H1 (cell line): ENCODE measurements around the gene CHD5. TPM values are rescaled to one million over a fixed set of nuclear protein-coding genes. Genes with fewer than 3 reads are reported as not detected.

Experiments
- CTCF ChIA-PET: fragments of 300-600 bp; sonication (Branson Sonifier 250); formaldehyde crosslinking; loops from one replicate; lab custom pipeline; 2021; ENCODE audit not compliant: partially characterized antibody; lab: Charles Lee
- POLR2A ChIA-PET: fragments of 300-600 bp; sonication (Branson Sonifier 250); formaldehyde crosslinking; loops from one replicate; lab custom pipeline; 2021; ENCODE audit warnings: inconsistent platforms; ENCODE audit not compliant: partially characterized antibody; lab: Charles Lee
- DNase-seq, 2 experiments: peaks; one replicate each; pipeline versions ENCODE4 v3.0.0 to v3.0.0-alpha.2; 2010 to 2022; ENCODE audit warnings: low spot score in 2 of 2, low read depth in 1 of 2, mixed read lengths in 1 of 2
- FAIRE-seq: peaks from 2 replicates; lab custom pipeline; 2011; peaks lifted over from hg19 to GRCh38; lab: Jason Lieb, UNC
- H2AFZ ChIP-seq: 2 replicates; pipeline ENCODE4 v1.8.1; 2012; ENCODE audit warnings: low read length, inconsistent platforms
- H2AK5ac ChIP-seq: 2 replicates; pipeline ENCODE4 v1.6.1; 2013; ENCODE audit warnings: low read depth, low read length
- H2BK120ac ChIP-seq: replicated peaks from 2 replicates; pipeline ENCODE3; 2013; ENCODE audit warnings: low read depth, low read length, inconsistent platforms
- H2BK12ac ChIP-seq: 2 replicates; pipeline ENCODE4 v1.6.1; 2013; ENCODE audit warnings: low read depth, low read length
- H2BK15ac ChIP-seq: 2 replicates; pipeline ENCODE4 v1.6.1; 2013; ENCODE audit warnings: low read length
- H2BK20ac ChIP-seq: 2 replicates; pipeline ENCODE4 v1.6.1; 2013; ENCODE audit warnings: low read length
- H2BK5ac ChIP-seq: 2 replicates; pipeline ENCODE4 v1.6.1; 2013; ENCODE audit warnings: low read depth, low read length
- H3K14ac ChIP-seq: 2 replicates; pipeline ENCODE4 v1.6.1; 2013; ENCODE audit warnings: inconsistent platforms; ENCODE audit not compliant: insufficient read length
- H3K18ac ChIP-seq: 2 replicates; pipeline ENCODE4 v1.6.1; 2013; ENCODE audit warnings: low read length; ENCODE audit errors: extremely low read depth
- H3K23ac ChIP-seq: 2 replicates; pipeline ENCODE4 v1.6.1; 2013; ENCODE audit warnings: inconsistent platforms; ENCODE audit not compliant: insufficient read length
- H3K23me2 ChIP-seq: 2 replicates; pipeline ENCODE4 v1.6.1; 2013; ENCODE audit warnings: low read depth, low read length
- H3K27ac ChIP-seq: 2 replicates; pipeline ENCODE4 v1.6.1; 2011; ENCODE audit warnings: low read depth, low read length, inconsistent platforms
- H3K27me3 ChIP-seq, 4 experiments: replicated peaks in 1 of 4; 1 replicate in 1 of 4; 2 replicates in 3 of 4; pipeline versions ENCODE4 v1.6.1 to v1.8.1; 2011 to 2013; ENCODE audit warnings: low read length in 3 of 4, mild to moderate bottlenecking in 3 of 4, inconsistent platforms in 2 of 4, mixed read lengths in 2 of 4, moderate library complexity in 1 of 4; ENCODE audit not compliant: control insufficient read depth in 3 of 4, insufficient read depth in 3 of 4; ENCODE audit errors: extremely low read depth in 1 of 4
- H3K36me3 ChIP-seq, 4 experiments: 2 replicates each; pipeline versions ENCODE4 v1.6.1 to v1.8.1; 2011 to 2013; ENCODE audit warnings: mild to moderate bottlenecking in 4 of 4, low read length in 3 of 4, moderate library complexity in 2 of 4, control low read depth in 1 of 4, inconsistent platforms in 1 of 4; ENCODE audit not compliant: insufficient read depth in 4 of 4, control insufficient read depth in 2 of 4
- H3K4ac ChIP-seq: replicated peaks from 2 replicates; pipeline ENCODE3; 2013; ENCODE audit warnings: low read length, low read depth, mixed read lengths, inconsistent platforms; ENCODE audit not compliant: insufficient read length
- H3K4me1 ChIP-seq, 4 experiments: replicated peaks in 1 of 4; 1 replicate in 1 of 4; 2 replicates in 3 of 4; pipeline versions ENCODE4 v1.6.1 to v1.8.1; 2011 to 2013; ENCODE audit warnings: low read length in 3 of 4, inconsistent platforms in 2 of 4, mixed read lengths in 1 of 4; ENCODE audit not compliant: insufficient read depth in 4 of 4, control insufficient read depth in 3 of 4
- H3K4me2 ChIP-seq, 2 experiments: 2 replicates each; pipeline versions ENCODE4 v1.6.1 to v1.8.1; 2011 to 2013; ENCODE audit warnings: low read depth in 2 of 2, low read length in 2 of 2, control low read depth in 1 of 2, inconsistent platforms in 1 of 2, mild to moderate bottlenecking in 1 of 2; ENCODE audit not compliant: insufficient read depth in 1 of 2
- H3K4me3 ChIP-seq, 4 experiments: fragments of 200-600, 300-600 bp in 1 of 4; sonication (generic), shearing (Covaris generic), sonication (Bioruptor Twin) in 1 of 4; 2 replicates each; pipeline versions ENCODE4 v1.5.1 to v1.8.1; 2011 to 2016; ENCODE audit warnings: low read length in 4 of 4, low read depth in 3 of 4, control low read depth in 2 of 4, inconsistent platforms in 2 of 4, mild to moderate bottlenecking in 2 of 4, mixed read lengths in 1 of 4, moderate library complexity in 1 of 4; ENCODE audit not compliant: insufficient read depth in 2 of 4; ENCODE audit errors: extremely low read depth in 1 of 4
- H3K56ac ChIP-seq: replicated peaks from 2 replicates; pipeline ENCODE3; 2013; ENCODE audit warnings: low read depth, mild to moderate bottlenecking, mixed read lengths, low read length, inconsistent platforms; ENCODE audit not compliant: insufficient read length
- H3K79me1 ChIP-seq: 2 replicates; pipeline ENCODE4 v1.6.1; 2013; ENCODE audit warnings: low read depth, low read length, control low read depth
- H3K79me2 ChIP-seq, 2 experiments: 2 replicates each; pipeline versions ENCODE4 v1.6.1 to v1.8.1; 2012 to 2013; ENCODE audit warnings: low read length in 2 of 2, mild to moderate bottlenecking in 2 of 2, inconsistent platforms in 1 of 2; ENCODE audit not compliant: insufficient read depth in 2 of 2, control insufficient read depth in 1 of 2
- H3K9ac ChIP-seq, 4 experiments: replicated peaks in 1 of 4; 1 replicate in 1 of 4; 2 replicates in 3 of 4; pipeline versions ENCODE4 v1.6.1 to v1.8.1; 2011 to 2013; ENCODE audit warnings: low read depth in 3 of 4, low read length in 3 of 4, control low read depth in 2 of 4, mild to moderate bottlenecking in 2 of 4, moderate library complexity in 2 of 4, inconsistent platforms in 1 of 4; ENCODE audit errors: extremely low read depth in 1 of 4
- H3K9me3 ChIP-seq, 2 experiments: 2 replicates each; pipeline versions ENCODE4 v1.6.1 to v1.8.1; 2012 to 2013; ENCODE audit warnings: mild to moderate bottlenecking in 2 of 2, moderate library complexity in 2 of 2, control low read depth in 1 of 2, inconsistent platforms in 1 of 2, low read depth in 1 of 2, low read length in 1 of 2, mixed read lengths in 1 of 2; ENCODE audit not compliant: insufficient read depth in 2 of 2
- H4K20me1 ChIP-seq, 2 experiments: replicated peaks in 1 of 2; 2 replicates each; pipeline versions ENCODE3 to v1.8.1; 2011 to 2013; ENCODE audit warnings: inconsistent platforms in 2 of 2, low read length in 2 of 2, mild to moderate bottlenecking in 1 of 2; ENCODE audit not compliant: insufficient read depth in 2 of 2, control insufficient read depth in 1 of 2
- H4K5ac ChIP-seq: 2 replicates; pipeline ENCODE4 v1.6.1; 2013; ENCODE audit warnings: low read length, low read depth, mixed read lengths, inconsistent platforms; ENCODE audit not compliant: insufficient read length
- H4K8ac ChIP-seq: 2 replicates; pipeline ENCODE4 v1.8.0; 2013; ENCODE audit warnings: mild to moderate bottlenecking, moderate library complexity, low read length, inconsistent platforms; ENCODE audit not compliant: insufficient read depth; ENCODE audit errors: extremely low read depth
- H4K91ac ChIP-seq: replicated peaks from 2 replicates; pipeline ENCODE3; 2013; ENCODE audit warnings: low read length, mixed read lengths, inconsistent platforms; ENCODE audit not compliant: insufficient read length
- CEBPB ChIP-seq: IDR thresholded peaks from 2 replicates; pipeline ENCODE4 v1.6.1; 2012; ENCODE audit warnings: low read depth, low read length
- TCF12 ChIP-seq: IDR thresholded peaks from 2 replicates; pipeline ENCODE4 v1.6.1; 2011; ENCODE audit warnings: low read depth, mild to moderate bottlenecking, low read length
- WGBS, 2 experiments: shearing (Covaris generic) in 1 of 2; methylation state at CpG; one replicate each; pipeline versions ENCODE4 v1.1.6 to v1.1.7; 2013 to 2015; ENCODE audit warnings: low lambda C conversion rate in 2 of 2, mixed read lengths in 2 of 2, inconsistent platforms in 1 of 2, low coverage in 1 of 2, missing lambda C conversion rate in 1 of 2; ENCODE audit not compliant: insufficient replicate concordance in 2 of 2, insufficient coverage in 1 of 2, insufficient read length in 1 of 2; ENCODE audit errors: extremely low coverage in 1 of 2, missing lambda C conversion rate in 1 of 2; 5-methylcytosine and 5-hydroxymethylcytosine counted together
- polyA plus RNA-seq, 7 experiments: library from polyadenylated mRNA; depleted of rRNA in 3 of 7; stranded (reverse) in 5 of 7; unstranded in 2 of 7; fragments of >200 nt in 5 of 7; fragments of 200-250 nt in 2 of 7; gene quantifications; 1 replicate in 5 of 7; 2 replicates in 1 of 7; 4 replicates in 1 of 7; pipeline versions ENCODE4 v1.2.1 to v1.2.3, GENCODE V29; 2011 to 2013; ENCODE audit warnings: missing spikeins in 2 of 7, mixed read lengths in 2 of 7
- total RNA-seq: library from RNA; stranded (reverse); fragmentation: NEBNext Ultra II Directional; extraction: Animal tissue kit (Norgen Biotek cat#: 25700); gene quantifications from 2 replicates; pipeline ENCODE4 v1.2.1, GENCODE V29; 2021

CHD5 gene
- total and polyA plus RNA-seq, 2 of the 8 experiments (the other 6 are each of a cell fraction or from before 2014, with no cell fraction given): 0.42 to 1.8 TPM

- Histone ChIP-seq H3K27me3 (0 out of 7 replicates have a peak, but pooled peaks cover 0 to 2% (median 0%) of the 10 kb centered on the region in 4 experiments), H3K4ac (no peak overlapping the region)
These were observed 104.4 kb downstream of the CHD5 start for GRCh38 chr1:6075748-6076147.

More at GRCh38 chr1:6075748-6076147, 104.4 kb downstream of the CHD5 start:
- no peak overlapping the region for H2AFZ ChIP-seq
- H3K9me3 ChIP-seq: no peaks in the 10 kb centered on the region
- DNase-seq (no peak), FAIRE-seq (no peak)
- no peaks in the 10 kb centered on the region for H3K79me2 ChIP-seq
- 81% methylated on average over 3 of the region's 3 CpGs; no CpG with 5 or more reads in 1 of the 2 experiments for WGBS, 2 experiments
- no peak overlapping the region for H2BK120ac ChIP-seq
- H4K8ac ChIP-seq: no peak overlapping the region
- no peak overlapping the region for H3K14ac ChIP-seq
- no peak overlapping the region for H4K5ac ChIP-seq
- no peak overlapping the region for H3K4me2 ChIP-seq
- CTCF ChIA-PET: interaction anchor here (0.7 to 2.7 kb wide), 8 partner anchors 9 to 130 kb away, joined by 3 to 14 read pairs (median 4); no protein-coding TSS in a partner anchor
- H2BK15ac ChIP-seq: no peak overlapping the region
- peaks cover 0 to 4% (median 1%) of the 10 kb centered on the region in 4 experiments; a peak in 4 of 7 replicates for H3K4me1 ChIP-seq
- H3K79me1 ChIP-seq: no peaks in the 10 kb centered on the region
- H3K23ac ChIP-seq: no peak overlapping the region
- no peaks in the 10 kb centered on the region for H3K23me2 ChIP-seq
- no peak overlapping the region for H4K91ac ChIP-seq
- TF ChIP-seq CEBPB: no peak
- TF ChIP-seq TCF12: no peak
- TF ChIP-seq, all 59 proteins: peak for 0
- peaks cover 0 to 2% of the 10 kb centered on the region in 2 experiments for H4K20me1 ChIP-seq
- H3K27ac ChIP-seq: no peak overlapping the region
- H3K4me3 ChIP-seq: no peak overlapping the region
- H2BK12ac ChIP-seq: no peak overlapping the region
- H2AK5ac ChIP-seq: no peak overlapping the region
- H3K18ac ChIP-seq: no peak overlapping the region
- no peaks in the 10 kb centered on the region for H3K36me3 ChIP-seq
- H3K9ac ChIP-seq: no peak overlapping the region
- H2BK5ac ChIP-seq: no peak overlapping the region
- H2BK20ac ChIP-seq: no peak overlapping the region
- no peak overlapping the region for H3K56ac ChIP-seq
- POLR2A ChIA-PET: no interaction called here
